Stimulated activated CD8-positive, alpha-beta memory T cell treated with anti-CD3 and anti-CD28 coated beads, Interleukin-15, amount 100 ng/mL, for 48 hours (primary cell): ENCODE results near the gene ARHGAP26.

Source experiments
- DNase-seq, 2 donors: peaks; one replicate each; pipeline ENCODE4 v3.0.0-alpha.2; 2020; ENCODE audit warnings: low read depth in 2 of 2

ARHGAP26 gene

GRCh38 chr5:142813220-142813619 lies 43.0 kb downstream of the ARHGAP26 start:
- no peak for DNase-seq

DNA sequence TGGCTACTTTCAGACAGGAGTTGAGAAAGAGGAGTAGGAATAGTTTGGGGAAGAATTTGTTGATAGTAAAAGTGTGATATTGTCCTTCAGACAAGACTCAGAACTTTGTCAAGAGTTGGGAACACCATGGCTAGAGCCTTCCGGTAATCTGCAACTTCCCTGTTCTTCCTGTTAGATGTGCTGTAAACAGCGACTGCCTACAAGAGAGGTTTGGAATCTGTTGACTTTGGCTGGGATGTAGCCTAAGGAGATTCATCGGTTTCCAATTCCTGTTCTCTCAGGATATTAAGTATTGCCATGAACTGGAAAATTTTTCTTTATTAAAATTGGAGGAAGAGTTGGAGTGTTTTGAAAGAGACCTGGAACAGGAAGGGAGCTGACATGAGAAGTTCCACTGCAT lies 43.9 kb downstream of the ARHGAP26 start:
- DNase-seq: no peak

- no peak for DNase-seq
Measured at GRCh38 chr5:142815469-142815868, 45.3 kb downstream of the ARHGAP26 start.

- DNase-seq: no peak
Measured at GRCh38 chr5:142816531-142817430, 46.6 kb downstream of the ARHGAP26 start.

DNA sequence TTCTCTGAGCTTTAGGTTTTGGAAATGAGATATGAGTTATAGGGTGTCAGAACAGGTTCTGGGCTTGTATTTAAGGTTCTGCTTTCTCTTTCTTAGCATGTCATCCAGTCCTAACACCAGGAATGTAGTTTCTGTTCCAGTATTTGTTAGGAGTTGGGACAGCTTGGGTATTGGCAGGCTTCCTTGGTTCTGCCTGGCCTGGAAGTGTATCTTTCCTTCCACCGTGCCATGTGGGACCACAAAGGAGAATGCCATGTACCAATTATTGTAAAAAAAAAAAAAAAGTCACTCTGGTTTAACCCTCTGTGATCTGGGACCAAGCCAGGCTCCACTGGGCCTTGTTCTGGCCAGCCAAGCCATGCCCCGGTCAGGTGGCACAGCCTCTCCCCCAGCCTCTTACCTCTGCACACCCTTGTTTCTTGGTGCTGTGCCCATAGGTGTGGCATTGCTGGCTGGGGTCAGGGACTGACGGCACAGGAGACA lies 47.8 kb downstream of the ARHGAP26 start:
- DNase-seq: no peak

- no peak for DNase-seq
Measured at GRCh38 chr5:142819292-142819691, 49.1 kb downstream of the ARHGAP26 start.

DNA sequence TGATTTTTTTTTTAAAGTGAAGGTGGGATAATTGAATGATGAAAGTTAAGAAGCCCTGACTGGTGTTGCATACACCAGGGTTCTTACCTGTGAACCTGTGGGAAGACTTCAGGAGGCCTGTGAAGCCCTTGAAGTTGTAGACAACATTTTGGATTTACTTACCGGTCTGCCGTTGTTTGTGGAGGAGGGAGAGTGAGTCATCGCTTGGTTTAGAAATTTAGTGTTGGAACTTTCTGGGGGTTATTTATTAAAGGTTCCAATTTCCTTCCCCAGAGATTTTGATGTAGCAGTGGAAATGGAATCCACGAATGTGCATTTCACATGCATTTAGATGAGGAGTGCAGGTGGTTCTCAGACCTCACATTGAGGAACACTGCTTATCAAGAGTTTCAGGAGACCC lies 49.6 kb downstream of the ARHGAP26 start:
- DNase-seq: no peak

GRCh38 chr5:142820447-142820846 lies 50.3 kb downstream of the ARHGAP26 start:
- DNase-seq: no peak

GRCh38 chr5:142821034-142821732 lies 51.0 kb downstream of the ARHGAP26 start:
- no peak for DNase-seq

GRCh38 chr5:142821733-142822487 lies 51.7 kb downstream of the ARHGAP26 start:
- no peak for DNase-seq

DNA sequence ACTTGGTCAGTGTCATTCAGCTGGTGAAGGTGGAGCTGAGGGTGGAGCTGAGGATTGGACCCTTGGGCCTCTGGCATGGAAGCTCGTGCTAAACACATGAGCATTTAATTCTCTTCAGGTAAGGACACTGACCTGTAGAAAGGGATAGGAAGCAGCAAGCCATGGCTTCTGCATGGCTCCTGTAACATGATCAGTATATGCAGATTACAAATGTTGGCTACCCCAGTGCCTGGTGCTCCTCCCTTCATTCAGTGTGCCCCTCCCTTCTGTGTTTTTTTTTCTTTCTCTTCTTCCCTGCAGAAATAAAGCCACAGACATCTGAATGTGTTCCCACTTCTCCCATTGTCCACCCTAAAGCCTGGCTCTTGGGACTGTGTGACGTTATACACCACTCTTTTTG lies 52.9 kb downstream of the ARHGAP26 start:
- no peak for DNase-seq

- no peak for DNase-seq
Measured at GRCh38 chr5:142823806-142824205, 53.6 kb downstream of the ARHGAP26 start.

DNA sequence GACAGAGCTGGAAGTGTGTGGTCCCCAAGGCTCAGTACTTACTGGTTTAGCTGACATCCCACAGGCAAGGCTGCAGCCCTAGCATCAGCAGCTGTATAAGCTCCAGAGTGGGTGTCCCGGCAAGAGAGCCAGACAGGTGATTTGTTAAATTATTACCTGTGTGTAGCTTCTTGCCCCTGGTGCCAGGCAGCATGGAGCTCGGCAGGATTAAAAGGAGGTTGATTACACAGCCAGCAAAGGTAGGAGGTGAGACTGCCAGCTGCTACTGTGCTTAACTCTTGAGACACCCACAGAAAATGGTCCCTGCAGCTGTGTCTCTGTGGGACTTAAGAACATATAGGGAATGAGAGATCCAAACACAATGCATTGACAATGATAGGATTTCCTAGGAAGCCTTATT lies 54.2 kb downstream of the ARHGAP26 start:
- no peak for DNase-seq

GRCh38 chr5:142825378-142826089 lies 55.4 kb downstream of the ARHGAP26 start:
- DNase-seq: no peak

DNA sequence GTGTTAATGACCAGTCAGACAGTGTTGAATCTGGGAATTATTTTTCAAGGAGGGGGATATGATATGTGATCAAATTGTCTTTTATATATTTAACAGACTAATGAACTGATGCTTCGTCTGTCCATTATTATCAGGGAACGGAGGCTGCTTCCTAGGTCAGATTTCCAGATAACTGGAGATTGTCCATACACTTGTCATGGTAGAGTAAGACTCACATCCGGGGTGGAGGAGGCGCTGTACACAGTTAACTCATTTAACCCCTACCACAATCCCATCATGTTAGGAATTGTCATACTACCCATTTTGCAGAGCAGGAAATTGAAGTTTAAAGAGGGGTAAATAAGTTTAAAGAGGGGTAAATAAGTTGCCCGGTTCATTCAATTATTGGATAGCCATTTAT lies 55.9 kb downstream of the ARHGAP26 start:
- DNase-seq: no peak

DNA sequence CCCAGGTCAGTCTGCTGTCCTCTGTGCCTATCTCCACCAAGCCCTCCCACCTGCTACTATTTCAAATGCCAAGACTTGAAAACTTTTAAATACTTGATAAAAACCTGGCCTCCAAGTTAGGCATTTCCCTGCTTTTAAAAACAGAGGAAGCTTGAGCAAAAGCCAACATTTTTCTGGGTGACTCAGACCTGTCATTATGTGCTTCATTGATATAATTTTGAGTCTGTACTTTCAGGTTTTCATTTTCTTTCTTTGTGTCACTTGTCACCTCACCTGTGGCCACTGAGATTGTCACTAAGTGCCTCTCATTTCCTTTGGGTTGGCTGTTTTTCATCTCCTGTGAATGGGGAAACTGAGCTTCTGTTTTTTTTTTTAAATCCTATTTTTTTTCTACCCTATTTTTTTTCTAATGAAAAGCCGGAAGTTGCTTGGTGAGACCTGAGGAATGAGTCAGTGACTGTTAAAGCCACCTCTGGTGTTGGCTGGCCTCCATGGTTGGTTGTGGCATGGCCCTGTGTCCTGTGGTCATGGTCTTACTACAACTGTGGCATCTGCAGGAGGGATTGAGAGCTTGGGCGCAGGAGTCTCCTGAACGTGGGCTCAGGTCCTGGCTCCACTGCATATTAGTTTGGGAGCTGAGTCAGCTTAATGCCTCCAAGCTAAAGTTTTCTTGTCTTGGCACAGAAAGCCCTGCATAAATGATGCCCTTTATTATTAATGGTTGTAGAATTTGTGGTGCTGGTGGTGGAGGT lies 56.7 kb downstream of the ARHGAP26 start:
- DNase-seq: peak; percentile 24 to 28

GRCh38 chr5:142827934-142828576 lies 57.9 kb downstream of the ARHGAP26 start:
- no peak for DNase-seq

GRCh38 chr5:142828797-142829535 lies 58.8 kb downstream of the ARHGAP26 start:
- DNase-seq: no peak

- no peak for DNase-seq
Measured at GRCh38 chr5:142829801-142830220, 59.6 kb downstream of the ARHGAP26 start.
